GM12874 (cell line): Measurements from ENCODE around the gene SLC9A9.

Experiments used
- TF ChIP-seq, protein P1 (sequence below): IDR thresholded peaks from 2 replicates; pipeline ENCODE4 v1.5.1; 2011; ENCODE audit warnings: low read depth, mild to moderate bottlenecking, control low read depth, low read length, moderate library complexity; ENCODE audit not compliant: insufficient read depth

SLC9A9 gene

DNA sequence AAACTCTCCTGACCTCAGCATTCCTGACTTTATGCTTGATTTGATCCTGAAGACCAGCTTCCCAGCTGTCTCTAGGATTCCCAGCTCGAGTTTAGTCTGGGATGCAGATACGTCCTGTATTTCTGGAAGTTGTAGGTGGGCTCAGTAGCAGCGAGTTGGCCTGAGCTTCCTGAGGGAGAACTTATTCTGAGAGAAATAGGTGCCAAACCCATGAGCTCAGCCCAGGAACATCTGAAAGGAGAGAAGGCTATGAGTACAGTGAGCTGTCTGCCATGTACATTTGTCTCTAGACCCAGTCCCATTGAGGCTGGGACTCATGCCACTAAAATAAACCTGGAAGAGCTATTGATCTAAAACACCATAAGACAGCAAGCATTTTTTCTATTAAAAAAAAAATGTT, 36.6 kb upstream of the SLC9A9 start:
- TF ChIP-seq, protein P1, sequence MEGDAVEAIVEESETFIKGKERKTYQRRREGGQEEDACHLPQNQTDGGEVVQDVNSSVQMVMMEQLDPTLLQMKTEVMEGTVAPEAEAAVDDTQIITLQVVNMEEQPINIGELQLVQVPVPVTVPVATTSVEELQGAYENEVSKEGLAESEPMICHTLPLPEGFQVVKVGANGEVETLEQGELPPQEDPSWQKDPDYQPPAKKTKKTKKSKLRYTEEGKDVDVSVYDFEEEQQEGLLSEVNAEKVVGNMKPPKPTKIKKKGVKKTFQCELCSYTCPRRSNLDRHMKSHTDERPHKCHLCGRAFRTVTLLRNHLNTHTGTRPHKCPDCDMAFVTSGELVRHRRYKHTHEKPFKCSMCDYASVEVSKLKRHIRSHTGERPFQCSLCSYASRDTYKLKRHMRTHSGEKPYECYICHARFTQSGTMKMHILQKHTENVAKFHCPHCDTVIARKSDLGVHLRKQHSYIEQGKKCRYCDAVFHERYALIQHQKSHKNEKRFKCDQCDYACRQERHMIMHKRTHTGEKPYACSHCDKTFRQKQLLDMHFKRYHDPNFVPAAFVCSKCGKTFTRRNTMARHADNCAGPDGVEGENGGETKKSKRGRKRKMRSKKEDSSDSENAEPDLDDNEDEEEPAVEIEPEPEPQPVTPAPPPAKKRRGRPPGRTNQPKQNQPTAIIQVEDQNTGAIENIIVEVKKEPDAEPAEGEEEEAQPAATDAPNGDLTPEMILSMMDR = no peak

DNA sequence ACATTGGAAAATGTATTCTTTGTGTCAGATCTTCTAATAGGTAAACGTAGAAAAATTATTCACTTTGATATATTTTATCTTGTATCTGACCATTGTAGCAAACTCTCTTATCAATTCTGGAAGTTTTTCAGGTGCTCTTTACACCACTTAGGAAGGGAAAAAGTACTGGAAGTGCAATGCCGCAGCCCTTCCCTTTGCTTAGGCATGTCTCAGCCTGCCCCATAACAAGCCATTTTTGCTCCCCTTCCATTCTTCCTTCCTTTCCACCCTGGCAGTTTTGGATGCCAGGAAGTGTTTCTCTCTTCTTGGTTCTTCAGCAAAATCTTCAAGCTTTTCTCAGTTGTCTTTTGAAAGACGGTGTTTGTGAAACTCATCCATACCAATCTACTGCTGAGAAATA, 34.9 kb upstream of the SLC9A9 start:
- TF ChIP-seq, protein P1 = no peak

DNA sequence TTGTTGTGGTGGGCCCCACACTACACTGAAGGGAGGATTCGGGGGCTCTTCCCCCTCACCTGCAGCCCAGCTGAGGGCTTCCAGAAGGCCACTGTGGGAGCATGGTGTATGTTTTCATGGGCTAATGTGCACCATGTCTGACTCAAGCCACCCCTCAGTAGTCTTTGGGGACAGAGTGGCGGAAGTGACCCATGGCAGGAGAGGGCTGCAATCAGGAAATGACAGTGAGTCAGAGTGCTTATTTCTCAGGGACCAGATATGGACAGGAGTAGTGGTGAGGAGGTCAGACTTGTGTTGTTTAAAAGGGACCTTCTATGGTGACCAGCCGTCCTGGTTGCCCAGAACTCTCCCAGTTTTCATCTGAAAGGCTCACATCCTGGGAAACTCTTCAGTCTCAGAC, 32.8 kb upstream of the SLC9A9 start:
- TF ChIP-seq, protein P1 = no peak

DNA sequence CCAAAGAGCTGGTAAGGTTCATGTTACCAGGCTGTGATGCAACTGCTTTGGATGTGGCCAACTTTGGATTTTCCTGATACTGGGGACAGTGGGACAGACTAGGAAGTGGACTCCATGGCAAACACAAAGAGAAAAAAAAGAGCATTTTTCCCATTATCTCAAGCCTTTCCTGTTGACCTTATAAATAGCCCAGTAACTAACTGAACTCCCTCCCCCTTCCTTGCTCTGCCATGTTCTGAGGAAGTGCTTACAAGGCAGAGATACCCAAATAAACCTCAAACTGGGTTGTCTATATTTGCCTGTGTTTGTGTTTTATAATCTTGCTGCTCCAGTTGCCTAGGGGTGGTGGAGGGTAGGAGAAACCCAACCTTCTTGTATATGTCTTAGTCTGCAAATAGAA, 27.3 kb upstream of the SLC9A9 start:
- TF ChIP-seq, protein P1 = no peak

DNA sequence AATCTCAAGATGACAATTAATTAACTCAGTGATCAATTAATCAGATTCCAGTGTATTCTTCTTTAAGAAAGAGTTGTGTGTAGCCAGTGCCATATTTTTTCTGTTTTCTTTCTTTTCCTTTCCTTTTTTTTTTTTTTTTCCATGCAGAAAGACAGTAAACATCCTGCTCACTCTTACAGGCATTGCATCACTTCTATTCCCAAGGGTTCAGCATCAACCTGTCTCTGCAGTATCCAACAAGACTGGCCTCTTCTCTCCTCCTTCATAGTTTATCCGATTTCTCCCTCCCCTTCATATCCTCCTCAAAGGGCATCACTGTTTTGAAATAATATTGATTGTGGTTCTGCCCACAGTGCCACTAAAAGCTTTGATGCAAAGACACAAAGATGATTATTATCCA, 17.0 kb upstream of the SLC9A9 start:
- TF ChIP-seq, protein P1 = no peak

DNA sequence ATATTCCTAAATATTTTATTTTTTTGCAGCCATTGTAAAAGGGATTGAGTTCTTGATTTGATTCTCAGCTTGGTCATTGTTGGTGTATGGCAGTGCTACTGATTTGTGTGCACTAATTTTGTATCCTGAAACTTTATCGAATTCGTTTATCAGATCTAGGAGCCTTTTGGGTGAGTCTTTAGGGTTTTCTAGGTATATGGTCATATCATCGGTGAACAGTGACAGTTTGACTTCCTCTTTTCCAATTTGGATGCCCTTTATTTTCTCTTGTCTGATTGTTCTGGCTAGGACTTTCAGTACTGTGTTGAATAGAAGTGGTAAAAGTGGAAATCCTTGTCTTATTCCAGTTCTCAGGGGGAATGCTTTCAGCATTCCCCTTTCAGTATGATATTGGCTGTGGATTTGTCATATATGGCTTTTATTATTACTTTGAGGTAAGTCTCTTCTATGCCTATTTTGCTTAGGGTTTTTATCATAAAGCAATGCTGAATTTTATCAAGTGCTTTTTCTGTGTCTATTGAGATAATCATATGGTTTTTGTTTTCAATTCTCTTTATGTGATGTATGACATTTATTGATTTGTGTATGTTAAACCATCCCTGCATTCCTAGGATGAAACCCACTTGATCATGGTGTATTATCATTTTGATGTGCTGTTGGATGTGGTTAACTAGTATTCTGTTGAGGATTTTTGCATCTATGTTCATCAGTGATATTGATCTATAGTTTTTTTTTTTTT, 11.4 kb upstream of the SLC9A9 start:
- TF ChIP-seq, protein P1 = no peak

DNA sequence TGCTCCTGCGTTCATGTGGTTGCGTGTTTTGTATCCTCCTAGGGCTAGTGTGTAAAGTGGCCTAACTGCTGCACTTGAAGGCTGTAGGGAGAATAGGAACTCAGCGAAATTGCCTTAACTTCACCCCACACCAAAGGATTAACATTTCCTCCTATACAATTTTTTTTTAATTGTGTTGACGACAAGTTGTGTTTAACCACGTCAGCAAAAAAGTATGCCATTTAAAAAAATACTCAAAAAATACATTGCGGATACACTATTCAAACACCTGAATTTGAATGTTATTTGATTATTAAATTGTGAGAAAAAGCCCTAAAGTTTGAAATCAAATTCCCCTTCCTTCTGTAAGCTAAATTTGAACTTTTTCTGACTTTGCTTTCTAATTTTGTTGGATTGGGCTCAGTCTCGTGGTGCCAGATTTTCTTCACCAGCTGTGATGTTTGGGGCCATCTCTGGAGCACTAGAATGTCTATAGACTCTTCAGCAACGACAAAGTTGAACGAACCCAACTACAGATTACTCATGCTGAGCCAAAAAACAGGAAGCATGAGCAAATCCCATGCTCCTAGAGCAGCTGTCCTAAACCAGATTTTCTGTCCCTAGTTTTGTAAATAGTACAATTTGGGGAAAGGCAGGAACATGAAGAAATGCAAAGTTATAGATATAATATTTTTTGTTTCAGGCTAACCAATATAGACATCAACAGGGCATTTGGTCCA, 8.1 kb upstream of the SLC9A9 start:
- TF ChIP-seq, protein P1 = no peak
